HG02970 (cell line): Measurements from ENCODE around the gene CPT1A.

ENCODE experiments used
- ATAC-seq: cut with Tn5 transposase; IDR thresholded peaks from one replicate; pipeline ENCODE4 v1.9.1; 2021; ENCODE audit warnings: mild to moderate bottlenecking, moderate library complexity, moderate number of reproducible peaks; ENCODE audit not compliant: unreplicated experiment, low FRiP score

Gene CPT1A

DNA sequence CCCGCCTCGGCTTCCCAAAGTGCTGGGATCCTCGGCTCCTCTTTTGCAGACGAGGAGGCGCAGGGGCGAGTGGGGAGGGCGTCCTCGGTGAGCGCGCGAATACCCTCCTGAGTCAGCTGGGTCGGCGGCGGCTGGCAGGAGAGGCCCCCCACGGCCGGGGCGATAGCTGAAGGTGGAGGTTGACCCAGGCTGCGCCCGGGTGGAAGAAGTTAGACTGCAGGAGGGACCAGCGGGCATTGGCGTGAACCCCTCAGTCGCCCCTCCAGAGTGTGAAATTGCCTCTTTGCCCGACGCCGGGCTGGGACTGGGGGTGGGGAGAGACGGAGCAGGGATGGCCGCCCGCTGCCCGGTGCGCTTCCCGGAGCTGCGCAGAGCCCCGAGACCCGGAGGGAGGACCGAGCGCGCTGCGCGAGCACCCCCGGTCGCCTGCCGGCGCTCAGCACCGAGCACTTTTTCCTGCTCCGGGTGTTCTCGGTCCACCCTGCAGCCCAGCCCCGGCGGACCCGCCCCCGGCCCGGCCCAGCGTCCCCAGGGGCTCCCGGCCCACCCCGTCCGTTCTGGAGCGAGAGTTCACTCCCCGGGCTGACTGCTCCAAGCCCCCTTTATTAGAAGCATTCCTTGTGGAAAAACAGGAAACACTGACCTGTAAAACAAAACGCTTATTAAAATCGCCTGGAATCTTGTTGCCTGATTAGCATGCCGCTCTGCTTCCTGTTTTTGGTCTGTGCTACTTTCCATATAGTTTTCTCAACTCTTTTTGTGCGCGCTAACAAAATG, 13.7 kb upstream of the CPT1A start:
- ATAC-seq: no peak

DNA sequence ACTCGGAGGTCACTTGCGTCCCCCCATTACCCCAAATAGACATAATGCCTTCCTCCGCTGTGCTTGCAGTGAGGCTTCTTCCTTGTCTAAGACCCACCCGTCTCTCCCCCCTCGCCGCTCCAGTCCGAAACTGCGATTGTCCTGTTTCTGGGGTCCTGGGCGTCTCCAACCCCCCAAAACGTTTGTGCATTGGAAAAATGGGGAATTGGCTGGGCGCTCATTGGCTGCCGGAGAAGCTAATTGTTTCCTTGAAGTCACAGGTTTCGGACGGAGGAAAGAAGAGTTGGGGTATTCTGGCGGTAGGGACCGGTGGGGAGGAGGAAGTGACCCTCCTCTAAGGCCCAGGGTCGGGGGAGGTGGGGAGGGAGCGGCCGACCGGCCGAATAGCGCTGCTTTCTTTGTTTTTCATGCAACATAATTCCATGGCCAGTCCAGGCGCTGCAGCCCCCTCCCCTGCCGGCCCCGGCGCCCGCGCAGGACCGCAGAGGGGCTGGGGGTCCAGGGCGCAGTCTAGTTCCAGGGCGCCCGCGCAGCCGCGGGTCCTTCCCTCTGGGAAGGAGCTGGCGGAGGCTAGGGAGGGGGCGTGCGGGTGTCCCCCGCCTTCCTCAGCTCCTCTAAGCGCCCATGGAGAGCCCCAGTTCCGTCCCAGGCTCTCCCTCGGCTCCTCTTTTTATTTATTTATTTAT, 12.7 kb upstream of the CPT1A start:
- no peak for ATAC-seq

DNA sequence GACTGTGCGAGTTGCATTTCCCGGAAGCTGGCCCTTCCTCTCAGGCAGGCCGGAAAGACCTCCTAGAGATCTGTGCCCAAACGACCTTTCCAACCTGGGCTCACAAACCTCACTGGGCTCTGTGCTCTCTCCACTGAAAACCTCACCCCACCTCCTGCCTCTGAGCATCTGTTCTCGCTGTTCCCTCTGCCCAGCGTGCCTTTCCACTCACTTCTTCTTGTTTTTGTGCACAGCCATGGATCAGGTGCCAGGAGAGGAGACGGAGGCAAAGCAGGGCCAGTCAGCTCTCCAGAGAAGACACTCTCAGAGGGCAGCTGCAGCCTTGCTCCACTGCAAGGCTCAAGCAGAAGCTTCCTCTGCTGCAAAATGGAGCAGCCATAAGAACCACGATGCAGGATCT, 10.9 kb upstream of the CPT1A start:
- ATAC-seq: no peak

DNA sequence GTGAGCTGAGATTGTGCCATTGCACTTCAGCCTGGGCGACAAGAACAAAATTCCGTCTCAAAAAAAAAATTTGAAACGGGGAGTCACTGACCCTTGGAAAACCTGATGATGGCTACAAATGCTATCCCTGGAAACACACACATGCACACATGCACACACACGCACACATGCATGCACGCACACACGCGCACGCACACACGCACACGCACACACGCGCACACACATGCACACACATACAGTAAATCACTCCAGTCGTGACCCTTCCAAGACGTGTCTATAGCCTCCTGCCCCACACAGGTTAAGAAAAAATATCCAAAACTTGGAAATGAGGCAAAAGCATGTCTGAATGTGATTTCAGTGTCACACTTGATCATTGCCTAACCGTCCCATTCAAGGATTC, 6.7 kb upstream of the CPT1A start:
- ATAC-seq: no peak

DNA sequence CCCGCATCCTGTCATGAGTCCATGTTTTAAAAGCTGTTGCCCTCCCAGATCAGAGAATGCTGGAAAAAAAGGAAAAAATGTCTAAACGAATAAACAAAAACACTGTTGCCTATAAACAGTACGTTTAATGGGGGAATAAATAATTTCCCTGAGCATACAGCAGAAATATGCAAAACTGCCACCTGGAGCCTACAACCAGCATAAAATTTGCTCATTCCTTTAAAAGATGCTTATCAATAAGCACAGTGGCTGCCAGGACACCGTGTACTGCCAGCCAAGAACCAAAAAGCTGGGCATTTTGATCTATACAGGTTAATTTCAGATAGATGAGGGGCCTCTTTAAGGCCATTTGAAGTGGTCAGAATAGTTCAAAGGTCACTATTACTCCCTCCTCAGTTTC, 5.7 kb upstream of the CPT1A start:
- no peak for ATAC-seq

DNA sequence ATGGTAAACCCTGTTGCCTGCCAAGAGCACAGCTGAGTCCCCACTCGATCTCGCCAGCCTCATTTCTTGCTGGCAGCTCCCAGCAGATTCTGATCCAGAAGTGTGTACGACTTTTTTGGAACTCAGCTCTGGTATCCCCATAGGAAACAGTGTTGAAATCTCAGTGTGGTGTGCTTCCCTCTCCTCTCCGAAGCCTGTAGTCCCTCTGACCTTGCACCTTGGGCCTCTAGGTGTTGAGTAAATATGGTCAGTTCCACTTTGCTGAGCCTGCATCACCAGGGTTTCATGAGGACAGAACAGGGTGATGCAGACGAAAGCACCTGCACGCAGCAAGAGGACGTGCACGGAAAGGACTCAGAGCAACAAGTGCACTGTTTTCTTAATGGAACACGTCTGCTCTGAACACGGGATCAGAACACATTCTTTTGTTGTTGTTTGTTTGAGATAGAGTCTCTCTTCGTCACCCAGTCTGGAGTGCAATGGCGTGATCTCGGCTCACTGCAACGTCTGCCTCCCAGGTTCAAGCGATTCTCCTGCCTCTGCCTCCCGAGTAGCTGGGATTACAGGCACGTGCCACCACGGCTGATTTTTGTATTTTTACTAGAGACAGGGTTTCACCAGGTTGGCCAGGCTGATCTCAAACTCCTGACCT, 3.8 kb upstream of the CPT1A start:
- no peak for ATAC-seq

DNA sequence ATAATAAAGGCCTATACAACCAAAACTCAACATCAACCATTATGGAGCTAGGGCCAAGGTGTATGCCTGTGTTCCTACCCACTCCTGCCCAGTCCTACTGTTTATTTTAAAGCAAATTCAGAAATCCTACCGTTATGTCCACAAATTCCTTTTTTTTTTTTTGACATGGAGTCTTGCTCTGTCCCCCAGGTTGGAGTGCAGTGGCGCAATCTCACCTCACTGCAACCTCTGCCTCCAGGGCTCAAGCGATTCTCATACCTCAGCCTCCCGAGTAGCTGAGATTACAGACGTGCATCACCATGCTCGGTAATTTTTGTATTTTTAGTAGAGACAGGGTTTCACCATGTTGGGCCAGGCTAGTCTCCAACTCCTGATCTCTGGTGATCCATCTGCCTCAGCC, 3.1 kb upstream of the CPT1A start:
- ATAC-seq: no peak

DNA sequence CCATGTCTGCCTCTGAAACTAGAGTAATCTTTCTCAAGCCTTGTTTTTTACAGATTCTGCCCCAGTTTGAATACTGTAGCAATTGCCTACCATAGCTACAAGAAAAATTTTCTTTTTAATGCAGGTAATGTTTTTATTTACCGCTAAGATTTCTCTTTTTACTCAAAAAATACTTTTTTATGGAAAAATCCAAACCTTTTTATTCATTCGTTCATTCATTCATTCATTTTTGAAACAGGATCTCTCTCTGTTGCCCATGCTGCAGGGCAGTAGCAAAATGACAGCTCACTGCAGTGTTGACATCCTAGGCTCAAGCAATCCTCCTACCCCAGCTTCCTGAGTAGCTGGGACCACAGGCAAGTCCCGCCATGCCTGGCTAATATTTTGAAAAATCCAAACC, 2.7 kb upstream of the CPT1A start:
- no peak for ATAC-seq

DNA sequence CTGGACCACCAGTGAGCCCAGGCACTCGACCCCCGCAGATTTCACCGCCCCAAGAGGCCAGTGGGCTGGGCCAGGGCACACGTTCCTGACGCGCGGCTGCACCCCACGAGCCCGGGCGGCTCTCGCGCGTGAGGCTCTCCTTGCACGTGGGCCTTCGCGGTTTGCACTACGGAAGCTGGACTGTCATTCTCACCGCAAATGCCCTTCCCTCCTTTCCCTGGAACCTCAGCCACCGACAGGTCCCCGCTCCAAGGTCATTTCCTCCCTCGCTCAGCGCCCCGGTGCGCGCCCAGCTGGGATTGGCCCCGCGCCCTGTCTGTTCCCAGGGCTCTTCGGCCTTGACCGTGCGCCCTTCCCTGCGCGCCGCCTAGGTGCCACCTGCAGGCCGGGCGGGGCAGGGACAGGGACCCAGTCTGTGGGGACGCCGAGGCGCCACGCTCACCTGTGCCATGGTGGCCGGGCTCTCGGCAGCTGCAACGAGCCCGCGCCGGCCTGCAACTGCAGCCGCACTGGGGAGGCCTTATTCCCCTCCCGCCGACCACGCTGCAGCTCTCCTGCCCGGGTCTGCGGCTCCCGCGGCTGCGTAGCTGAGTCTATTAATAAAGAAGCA, 2.1 kb upstream of the CPT1A start:
- ATAC-seq: no peak

DNA sequence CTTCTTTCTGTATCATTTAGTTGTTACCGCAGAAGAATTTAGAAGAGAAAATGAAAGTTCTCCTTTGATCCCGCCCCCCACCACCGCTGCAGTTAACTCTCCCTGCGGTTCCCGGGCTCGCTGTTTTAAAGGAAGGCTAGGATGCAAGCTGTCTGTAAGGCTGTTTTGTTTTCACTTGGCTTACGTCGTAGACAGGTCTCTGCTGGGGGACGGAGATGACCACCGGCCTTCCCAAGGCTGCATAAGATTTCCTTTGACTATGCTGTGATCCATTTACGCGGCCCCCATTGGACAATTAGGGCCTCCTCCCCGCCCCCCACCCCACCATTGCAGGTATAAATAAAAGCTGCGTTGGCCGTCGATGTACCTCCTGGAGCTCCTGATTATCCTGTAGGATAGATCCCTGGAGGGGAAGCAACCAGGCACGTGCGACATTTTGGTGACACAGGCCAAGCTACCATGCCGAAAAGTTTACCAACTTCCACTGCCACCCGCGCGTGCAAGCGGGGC, 1.4 kb upstream of the CPT1A start:
- no peak for ATAC-seq

DNA sequence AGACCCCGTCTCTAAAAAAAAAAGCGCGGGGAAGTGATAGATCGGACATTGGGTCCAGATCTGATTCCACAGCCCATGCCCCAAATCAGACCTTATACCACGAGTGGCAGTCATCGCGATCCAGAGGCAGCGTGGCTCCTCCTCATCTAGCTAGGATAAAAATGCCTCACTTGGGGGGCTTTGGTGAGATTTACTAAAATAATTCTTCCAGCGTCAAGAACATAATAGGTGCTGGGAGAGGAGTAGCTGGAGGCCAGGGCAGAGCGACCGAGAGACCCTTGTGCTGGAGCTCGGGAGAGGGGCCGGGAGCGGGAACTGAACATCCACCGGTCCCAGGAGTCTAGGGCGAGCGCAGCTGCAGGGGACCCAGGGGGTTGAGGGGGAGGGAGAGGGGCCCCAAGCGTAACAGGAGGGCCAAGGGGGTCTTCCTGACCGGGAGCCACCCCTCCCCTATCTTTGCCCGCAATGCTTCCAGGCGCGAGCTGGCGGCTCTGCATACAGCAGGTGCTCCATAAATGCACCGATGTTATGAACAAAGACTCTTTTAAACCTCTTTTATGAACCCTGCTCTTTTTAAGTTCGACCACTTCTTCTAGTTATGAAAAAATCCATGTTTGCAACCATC, 823 bp upstream of the CPT1A start:
- ATAC-seq: no peak

DNA sequence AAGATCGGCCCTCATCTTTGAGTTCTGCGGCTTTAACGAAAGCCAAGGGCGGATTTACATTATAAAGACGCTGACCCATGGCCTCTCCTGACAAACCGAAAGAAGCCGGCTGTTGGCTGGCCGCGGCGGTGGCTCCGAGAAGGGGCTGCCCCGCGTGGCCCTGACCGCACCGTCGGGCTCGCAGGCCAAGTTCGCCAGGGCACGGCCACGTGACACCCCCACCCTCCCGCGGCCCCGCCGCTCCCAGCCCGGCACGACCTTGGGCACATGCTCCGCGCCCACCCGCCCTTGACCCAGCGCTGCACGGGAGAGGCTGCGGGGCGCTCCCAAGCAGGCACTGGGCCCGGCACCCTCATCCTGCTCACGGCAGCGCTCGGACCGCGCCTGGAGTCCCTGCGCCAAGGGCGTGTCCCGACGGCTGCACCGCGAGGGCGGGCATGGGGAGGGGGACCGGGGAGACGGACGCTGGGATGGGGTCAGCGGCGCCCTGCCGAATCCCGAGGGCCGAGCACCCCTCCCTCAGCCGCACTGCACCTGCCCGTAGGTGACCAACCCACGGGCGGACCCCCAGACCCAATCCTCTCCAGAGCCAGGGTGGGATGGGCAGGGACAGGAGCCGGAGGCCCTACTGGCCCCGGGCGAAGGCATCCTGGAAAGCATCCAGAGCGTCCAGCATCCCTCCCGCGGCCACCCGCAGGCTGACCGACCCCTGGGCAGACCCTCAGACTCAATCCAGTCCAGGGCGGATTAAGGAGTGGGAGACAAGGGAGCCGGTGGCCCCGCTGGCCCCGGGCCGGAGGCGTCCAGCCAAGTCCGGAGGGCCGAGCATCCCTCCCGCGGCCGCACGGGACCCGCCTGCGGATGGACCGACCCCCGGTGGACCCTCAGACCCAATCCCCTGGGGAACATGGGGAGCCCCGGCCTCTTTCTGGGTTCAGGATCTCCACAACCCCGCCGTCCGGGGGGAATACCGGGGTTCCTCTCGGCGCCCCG, 759 bp downstream of the CPT1A start:
- ATAC-seq: no peak

DNA sequence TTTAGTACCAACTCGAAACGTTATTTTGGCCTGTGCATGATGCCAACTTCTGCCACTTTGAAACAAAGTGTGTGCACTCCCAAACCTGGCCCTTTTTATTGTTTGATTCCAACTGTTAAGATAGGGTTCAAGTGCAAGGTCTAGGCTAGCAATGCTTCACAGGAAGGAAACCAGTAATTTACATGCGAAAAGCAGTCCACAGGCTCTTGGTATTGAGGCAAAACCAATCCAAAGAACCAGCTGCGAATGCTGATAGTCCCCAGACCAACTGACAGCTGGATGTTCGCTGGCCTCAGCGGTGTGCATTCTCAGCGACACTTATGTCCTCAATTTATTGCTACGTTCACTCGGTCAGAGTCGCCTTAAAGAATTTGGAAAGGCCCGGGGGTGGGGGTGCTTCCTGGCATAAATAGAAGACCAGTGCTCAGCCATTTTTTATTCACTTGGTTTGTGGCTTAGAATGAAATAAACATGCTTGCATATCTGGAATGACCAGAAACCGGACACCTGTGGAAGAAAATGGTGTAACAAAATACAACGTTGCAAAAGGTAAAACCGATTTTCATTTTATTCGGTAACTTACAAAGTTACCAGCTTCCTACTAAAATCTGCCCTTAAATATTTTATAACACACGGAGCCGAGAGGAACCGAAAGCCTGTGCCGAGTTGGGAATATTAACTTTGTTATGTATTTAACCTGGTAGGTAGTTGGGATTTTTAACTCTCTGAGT, 1.6 kb downstream of the CPT1A start:
- no peak for ATAC-seq

DNA sequence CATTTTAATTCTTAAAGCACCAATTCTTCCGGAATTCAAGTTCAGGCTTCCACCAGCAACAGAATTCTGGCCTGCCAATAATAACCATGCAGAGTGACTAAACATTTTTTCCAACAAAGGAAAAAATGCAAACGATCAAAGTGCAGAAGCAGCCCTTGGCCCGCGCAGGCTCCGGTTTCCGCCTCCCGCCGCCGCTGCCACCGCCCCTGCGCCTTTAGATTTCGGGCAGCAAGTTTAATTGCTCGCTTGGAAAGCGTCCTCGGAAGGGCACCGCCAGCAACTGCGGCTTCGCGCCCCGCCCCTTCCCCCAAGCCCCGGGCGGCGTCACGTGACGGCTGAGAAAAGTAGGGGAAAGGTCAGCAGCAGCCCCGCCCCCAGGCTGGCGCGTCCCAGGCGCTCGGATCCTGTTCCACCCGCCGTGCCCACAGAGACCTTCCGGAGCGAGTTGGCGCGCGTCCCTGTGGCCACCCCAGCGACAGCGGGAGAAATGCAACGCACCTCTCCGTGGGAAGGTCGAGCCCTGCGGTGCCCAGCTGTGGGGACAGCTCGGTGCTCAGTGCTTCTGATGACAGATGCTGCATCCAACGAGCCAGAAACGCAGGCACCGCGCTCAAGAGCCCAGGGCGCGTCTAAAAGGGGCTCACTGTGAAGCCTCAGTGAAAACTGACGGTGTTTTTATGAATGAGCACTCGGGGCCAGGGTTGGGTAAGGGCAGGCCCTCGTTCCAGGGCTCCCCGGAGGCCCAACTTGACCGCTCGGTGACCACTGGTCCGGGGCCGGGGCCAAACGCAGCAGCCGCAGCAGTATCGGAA, 2.5 kb downstream of the CPT1A start:
- ATAC-seq: peak; percentile 50

DNA sequence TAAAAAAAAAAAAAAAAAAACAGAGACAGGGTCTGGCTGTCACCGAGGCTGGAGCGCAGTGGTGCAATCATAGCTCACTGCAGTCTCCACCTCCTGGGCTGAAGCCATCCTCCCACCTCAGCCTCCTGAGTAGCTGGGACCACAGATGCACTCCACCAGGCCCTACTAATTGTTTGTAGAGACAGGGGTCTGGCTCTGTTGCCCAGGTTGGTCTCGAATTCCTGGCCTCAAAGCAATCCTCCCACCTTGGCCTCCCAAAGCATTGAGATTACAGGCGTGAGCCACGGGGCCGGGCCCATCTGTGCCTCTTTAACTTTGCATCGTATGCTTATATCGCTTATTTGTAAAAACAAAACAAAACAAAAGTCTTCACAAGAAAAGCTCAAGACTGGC, 3.1 kb downstream of the CPT1A start:
- no peak for ATAC-seq

DNA sequence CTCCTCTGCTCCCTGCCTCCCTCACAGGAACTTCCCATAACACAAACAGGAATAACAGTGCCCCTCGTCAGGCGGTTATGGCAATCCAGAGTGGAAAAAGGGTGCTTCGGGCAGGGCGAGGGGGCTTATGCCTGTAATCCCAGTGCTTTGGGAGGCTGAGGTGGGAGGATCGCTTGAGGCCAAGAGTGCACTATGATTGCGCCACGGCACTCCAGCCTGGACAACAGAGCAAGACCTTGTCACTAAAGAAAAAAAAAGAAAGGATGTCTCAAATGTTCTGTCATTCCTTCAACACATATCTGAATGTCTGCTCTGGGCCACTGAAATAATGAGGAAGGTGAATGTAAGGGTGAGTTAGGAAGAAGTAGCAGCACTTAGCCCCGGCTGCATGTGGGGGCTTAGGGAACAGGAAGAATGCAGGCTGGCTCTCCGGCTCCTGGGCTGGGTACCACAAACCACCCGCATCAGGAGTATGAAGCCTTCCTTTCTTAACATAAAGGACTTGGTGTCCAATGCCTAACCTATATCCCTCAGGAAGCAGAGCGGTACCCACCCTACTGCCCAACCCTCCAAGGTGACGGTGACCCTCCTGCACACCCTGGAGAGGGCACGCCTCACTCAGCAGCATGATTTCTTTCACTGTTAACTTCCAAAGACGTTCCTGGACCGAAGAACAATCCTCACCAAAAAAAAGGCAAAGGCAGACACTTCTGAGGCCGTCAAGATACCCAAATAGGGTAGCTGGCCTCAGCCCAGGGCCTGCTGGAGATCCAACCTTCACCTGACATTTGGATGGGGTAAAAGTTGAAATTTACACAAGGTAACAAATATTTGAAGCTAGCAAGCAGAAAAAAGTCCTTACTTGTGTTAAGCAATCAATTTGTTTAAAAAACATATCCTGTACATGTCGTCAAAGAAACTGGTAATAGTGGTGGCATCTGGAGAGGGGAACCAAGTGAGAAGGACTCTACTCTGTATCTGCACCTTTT, 3.8 kb downstream of the CPT1A start:
- ATAC-seq: no peak

DNA sequence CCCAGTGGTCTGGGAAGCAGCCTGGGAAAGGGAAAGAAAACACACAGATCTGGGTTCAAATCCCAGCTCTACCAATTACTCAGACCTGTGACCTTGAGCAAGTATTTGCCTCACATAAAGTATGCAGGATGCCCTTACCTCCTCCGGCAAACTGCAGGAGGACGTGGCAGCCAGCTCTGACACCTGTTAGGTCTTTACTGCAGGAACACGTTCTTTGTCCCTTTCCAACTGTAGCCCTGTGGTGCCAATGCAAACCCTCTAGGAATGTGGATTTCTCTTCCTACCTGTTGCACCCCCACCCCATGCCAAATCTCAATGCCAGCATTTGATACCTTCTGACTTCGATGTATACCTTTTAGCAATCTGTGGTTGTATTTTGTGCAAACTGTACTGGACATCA, 6.0 kb downstream of the CPT1A start:
- no peak for ATAC-seq
